Natural killer cell (primary cell): Measurements from ENCODE around the gene HPRT1. TPM values are rescaled to one million over a fixed set of nuclear protein-coding genes. Genes with fewer than 3 reads are reported as not detected.

Source experiments
- ATAC-seq, 3 donors: fragments of 150-1000 bp in 2 of 3; fragments of 200-7000 bp in 1 of 3; cut with Tn5 transposase; 1 replicate in 1 of 3; 2 replicates in 2 of 3; pipeline ENCODE4 v1.10.0; 2021; ENCODE audit warnings: mild to moderate bottlenecking in 2 of 3, moderate library complexity in 2 of 3
- DNase-seq, 2 donors: peaks; one replicate each; pipeline versions ENCODE4 v3.0.0 to v3.0.0-alpha.2; 2013 to 2021; ENCODE audit warnings: mixed read lengths in 1 of 2
- H3K27ac ChIP-seq: one replicate; pipeline ENCODE4 v1.5.1; 2013; ENCODE audit warnings: mild to moderate bottlenecking, low read length
- H3K27me3 ChIP-seq: one replicate; pipeline ENCODE4 v1.6.1; 2013; ENCODE audit warnings: low read length; ENCODE audit not compliant: control insufficient read depth, insufficient read depth
- H3K36me3 ChIP-seq: one replicate; pipeline ENCODE4 v1.6.1; 2013; ENCODE audit warnings: low read length; ENCODE audit not compliant: control insufficient read depth, insufficient read depth
- H3K4me1 ChIP-seq: one replicate; pipeline ENCODE4 v1.6.1; 2013; ENCODE audit warnings: low read length; ENCODE audit not compliant: control insufficient read depth, insufficient read depth
- H3K4me3 ChIP-seq: one replicate; pipeline ENCODE4 v1.5.1; 2013; ENCODE audit warnings: low read length
- H3K9me3 ChIP-seq: one replicate; pipeline ENCODE4 v1.6.1; 2013; ENCODE audit warnings: low read length; ENCODE audit not compliant: control insufficient read depth, insufficient read depth
- H3K27ac Mint-ChIP-seq, 2 donors: one replicate each; pipeline ENCODE4 v1.8.0; 2022; ENCODE audit warnings: mild to moderate bottlenecking in 2 of 2, mixed read lengths in 2 of 2, moderate library complexity in 1 of 2
- H3K27me3 Mint-ChIP-seq, 2 donors: one replicate each; pipeline ENCODE4 v1.8.0; 2022; ENCODE audit warnings: low read depth in 2 of 2, mixed read lengths in 2 of 2
- H3K36me3 Mint-ChIP-seq: one replicate; pipeline ENCODE4 v1.8.0; 2022; ENCODE audit warnings: mixed read lengths
- H3K4me1 Mint-ChIP-seq, 2 donors: one replicate each; pipeline ENCODE4 v1.8.0; 2022; ENCODE audit warnings: mixed read lengths in 2 of 2
- H3K4me3 Mint-ChIP-seq: one replicate; pipeline ENCODE4 v1.8.0; 2022; ENCODE audit warnings: mild to moderate bottlenecking, moderate library complexity, mixed read lengths
- H3K9me3 Mint-ChIP-seq, 2 donors: one replicate each; pipeline ENCODE4 v1.8.0; 2022; ENCODE audit warnings: mixed read lengths in 2 of 2
- WGBS: methylation state at CpG from one replicate; pipeline ENCODE4 v1.1.7; 2013; ENCODE audit warnings: missing lambda C conversion rate; ENCODE audit not compliant: insufficient coverage; 5-methylcytosine and 5-hydroxymethylcytosine counted together
- intact Hi-C: fragments of 100-400 bp; cut with micrococcal nuclease; formaldehyde crosslinking; loops from one replicate; pipeline ENCODE4 v1.14.2; 2022
- total RNA-seq, 4 donors: library from RNA; stranded (reverse); fragments of 120-200 nt in 1 of 4; gene quantifications; one replicate each; pipeline versions ENCODE4 v1.2.3 to v1.2.4, GENCODE V29; 2013 to 2022
- TF ChIP-seq, protein P1 (sequence below): fragments of 200-600 bp; IDR thresholded peaks from one replicate; pipeline ENCODE4 v1.8.0; 2022; ENCODE audit warnings: antibody characterized with exemption

Gene HPRT1
- total RNA-seq, 3 donors from 2014 or later (not counting 1 experiment from before 2014, with no cell fraction given): 15.1 to 17.8 (median 17.7) TPM

GRCh38 chrX:134546187-134546586, 86.2 kb downstream of the HPRT1 start:
- no peak overlapping the region for H3K4me3 Mint-ChIP-seq

GRCh38 chrX:134547047-134547679, 87.2 kb downstream of the HPRT1 start:
- Histone ChIP-seq H3K4me3 (no peak overlapping the region), H3K9me3 (no peaks in the 10 kb centered on the region), H3K36me3 (no peaks in the 10 kb centered on the region), H3K4me1 (peaks cover 23% of the 10 kb centered on the region), H3K27me3 (peaks cover 56% of the 10 kb centered on the region), H3K27ac (no peak overlapping the region)
- intact Hi-C loops: no loop called here
- Mint-ChIP-seq H3K27me3 (peaks cover 38 to 79% of the 10 kb centered on the region in 2 donors), H3K27ac (no peak overlapping the region), H3K4me1 (peaks cover 20 to 31% of the 10 kb centered on the region in 2 donors), H3K4me3 (no peak overlapping the region), H3K36me3 (no peaks in the 10 kb centered on the region), H3K9me3 (no peaks in the 10 kb centered on the region)
- no peak for ATAC-seq
- WGBS: 77% methylated on average over 7 of the region's 7 CpGs
- DNase-seq: no peak
- TF ChIP-seq, protein P1, sequence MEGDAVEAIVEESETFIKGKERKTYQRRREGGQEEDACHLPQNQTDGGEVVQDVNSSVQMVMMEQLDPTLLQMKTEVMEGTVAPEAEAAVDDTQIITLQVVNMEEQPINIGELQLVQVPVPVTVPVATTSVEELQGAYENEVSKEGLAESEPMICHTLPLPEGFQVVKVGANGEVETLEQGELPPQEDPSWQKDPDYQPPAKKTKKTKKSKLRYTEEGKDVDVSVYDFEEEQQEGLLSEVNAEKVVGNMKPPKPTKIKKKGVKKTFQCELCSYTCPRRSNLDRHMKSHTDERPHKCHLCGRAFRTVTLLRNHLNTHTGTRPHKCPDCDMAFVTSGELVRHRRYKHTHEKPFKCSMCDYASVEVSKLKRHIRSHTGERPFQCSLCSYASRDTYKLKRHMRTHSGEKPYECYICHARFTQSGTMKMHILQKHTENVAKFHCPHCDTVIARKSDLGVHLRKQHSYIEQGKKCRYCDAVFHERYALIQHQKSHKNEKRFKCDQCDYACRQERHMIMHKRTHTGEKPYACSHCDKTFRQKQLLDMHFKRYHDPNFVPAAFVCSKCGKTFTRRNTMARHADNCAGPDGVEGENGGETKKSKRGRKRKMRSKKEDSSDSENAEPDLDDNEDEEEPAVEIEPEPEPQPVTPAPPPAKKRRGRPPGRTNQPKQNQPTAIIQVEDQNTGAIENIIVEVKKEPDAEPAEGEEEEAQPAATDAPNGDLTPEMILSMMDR: no peak

More at GRCh38 chrX:134546187-134546586, 86.2 kb downstream of the HPRT1 start:
- intact Hi-C loops: no loop called here
- Histone ChIP-seq H3K36me3 (no peaks in the 10 kb centered on the region), H3K9me3 (no peaks in the 10 kb centered on the region), H3K27ac (no peak overlapping the region), H3K4me3 (no peak overlapping the region), H3K4me1 (peaks cover 23% of the 10 kb centered on the region), H3K27me3 (peaks cover 56% of the 10 kb centered on the region)
- Mint-ChIP-seq H3K27me3 (peaks cover 38 to 71% of the 10 kb centered on the region in 2 donors), H3K4me1 (peaks cover 20 to 31% of the 10 kb centered on the region in 2 donors), H3K9me3 (no peaks in the 10 kb centered on the region), H3K36me3 (no peaks in the 10 kb centered on the region), H3K27ac (no peak overlapping the region)
- no peak for DNase-seq
- 91% methylated on average over 35 of the region's 35 CpGs for WGBS
- TF ChIP-seq, protein P1: no peak
- no peak for ATAC-seq

- peaks cover 56% of the 10 kb centered on the region for H3K27me3 ChIP-seq
- DNase-seq: peak in 1 of 2 donors; percentile 28
Observed at GRCh38 chrX:134548257-134549201, 88.6 kb downstream of the HPRT1 start.

More at GRCh38 chrX:134548257-134549201, 88.6 kb downstream of the HPRT1 start:
- H3K9me3 ChIP-seq: no peaks in the 10 kb centered on the region
- TF ChIP-seq, protein P1: no peak
- Mint-ChIP-seq H3K4me1 (peaks cover 20 to 26% of the 10 kb centered on the region in 2 donors), H3K4me3 (peak overlapping the region; percentile 85), H3K36me3 (no peaks in the 10 kb centered on the region), H3K27me3 (peaks cover 38 to 80% of the 10 kb centered on the region in 2 donors), H3K27ac (peak overlapping the region in 1 of 2 donors; percentile 40), H3K9me3 (no peaks in the 10 kb centered on the region)
- intact Hi-C loops: no loop called here
- H3K27ac ChIP-seq: no peak overlapping the region
- H3K4me1 ChIP-seq: peaks cover 23% of the 10 kb centered on the region
- ATAC-seq: no peak
- no peaks in the 10 kb centered on the region for H3K36me3 ChIP-seq
- 3% methylated on average over 32 of the region's 33 CpGs for WGBS
- H3K4me3 ChIP-seq: peak overlapping the region; percentile 31

Other genes starting within 250 kb of the HPRT1 start
- not detected for gene CCDC160, start 223.0 kb upstream of the HPRT1 start, total RNA-seq
- gene PHF6, start 86.9 kb upstream of the HPRT1 start, total RNA-seq: 10 to 100 TPM; 16.0 to 21.4 (median 18.7) TPM
- not detected for gene PLAC1, start 198.3 kb downstream of the HPRT1 start, total RNA-seq